Mucosa of rectum (tissue), 2 donors: ENCODE results near the gene LAMC3.

Source experiments
- H3K27ac ChIP-seq, 2 donors: one replicate each; pipeline ENCODE4 v1.7.0; 2013; ENCODE audit warnings: inconsistent platforms in 2 of 2, low read depth in 2 of 2, low read length in 2 of 2
- H3K27me3 ChIP-seq, 2 donors: one replicate each; pipeline ENCODE4 v1.7.0; 2013; ENCODE audit warnings: low read length in 2 of 2; ENCODE audit not compliant: control insufficient read depth in 2 of 2, insufficient read depth in 2 of 2
- H3K36me3 ChIP-seq, 2 donors: one replicate each; pipeline ENCODE4 v1.7.0; 2013; ENCODE audit warnings: low read length in 2 of 2; ENCODE audit not compliant: control insufficient read depth in 2 of 2, insufficient read depth in 2 of 2
- H3K4me1 ChIP-seq, 2 donors: one replicate each; pipeline ENCODE4 v1.7.0; 2013; ENCODE audit warnings: low read length in 2 of 2, mild to moderate bottlenecking in 1 of 2; ENCODE audit not compliant: control insufficient read depth in 2 of 2, insufficient read depth in 2 of 2
- H3K4me3 ChIP-seq, 2 donors: one replicate each; pipeline ENCODE4 v1.7.0; 2013; ENCODE audit warnings: low read length in 2 of 2
- H3K9ac ChIP-seq, 2 donors: one replicate each; pipeline ENCODE4 v1.7.0; 2013; ENCODE audit warnings: low read length in 2 of 2, low read depth in 1 of 2, mild to moderate bottlenecking in 1 of 2
- H3K9me3 ChIP-seq, 2 donors: one replicate each; pipeline ENCODE4 v1.7.0; 2013; ENCODE audit warnings: low read length in 2 of 2; ENCODE audit not compliant: control insufficient read depth in 2 of 2
- donor health status: healthy.
- donor health status: Normal muscosa, but diverticular disease.

The LAMC3 gene

GRCh38 chr9:131056781-131057506 is 48.0 kb downstream of the LAMC3 start:
- Histone ChIP-seq H3K27ac (no peak overlapping the region), H3K4me3 (no peak overlapping the region), H3K9ac (no peak overlapping the region), H3K4me1 (no peaks in the 10 kb centered on the region), H3K9me3 (no peaks in the 10 kb centered on the region), H3K36me3 (no peaks in the 10 kb centered on the region), H3K27me3 (peaks cover 0 to 2% of the 10 kb centered on the region in 2 donors)

GRCh38 chr9:131060900-131061630 is 52.1 kb downstream of the LAMC3 start:
- Histone ChIP-seq H3K27ac (no peak overlapping the region), H3K4me1 (no peaks in the 10 kb centered on the region), H3K4me3 (no peak overlapping the region), H3K9me3 (no peaks in the 10 kb centered on the region), H3K27me3 (peaks cover 3 to 6% of the 10 kb centered on the region in 2 donors), H3K36me3 (no peaks in the 10 kb centered on the region), H3K9ac (no peak overlapping the region)

GRCh38 chr9:131062969-131063368 is 54.0 kb downstream of the LAMC3 start:
- H3K36me3 ChIP-seq, result no peaks in the 10 kb centered on the region
- H3K4me1 ChIP-seq, result no peaks in the 10 kb centered on the region
- H3K9ac ChIP-seq, result no peak overlapping the region
- H3K27ac ChIP-seq, result no peak overlapping the region
- peaks cover 3 to 6% of the 10 kb centered on the region in 2 donors for H3K27me3 ChIP-seq
- H3K4me3 ChIP-seq, result no peak overlapping the region
- H3K9me3 ChIP-seq, result no peaks in the 10 kb centered on the region

GRCh38 chr9:131065599-131065998 is 56.6 kb downstream of the LAMC3 start:
- Histone ChIP-seq H3K4me1 (no peaks in the 10 kb centered on the region), H3K9me3 (no peaks in the 10 kb centered on the region), H3K27me3 (peaks cover 3 to 6% of the 10 kb centered on the region in 2 donors), H3K4me3 (no peak overlapping the region), H3K9ac (no peak overlapping the region), H3K27ac (no peak overlapping the region), H3K36me3 (no peaks in the 10 kb centered on the region)

GRCh38 chr9:131067625-131068024 is 58.7 kb downstream of the LAMC3 start:
- no peaks in the 10 kb centered on the region for H3K36me3 ChIP-seq
- no peaks in the 10 kb centered on the region for H3K9me3 ChIP-seq
- H3K27me3 ChIP-seq, result peaks cover 3% of the 10 kb centered on the region in 2 donors
- H3K4me3 ChIP-seq, result no peak overlapping the region
- H3K9ac ChIP-seq, result no peak overlapping the region
- H3K4me1 ChIP-seq, result no peaks in the 10 kb centered on the region
- H3K27ac ChIP-seq, result no peak overlapping the region

GRCh38 chr9:131068076-131068816 is 59.3 kb downstream of the LAMC3 start:
- Histone ChIP-seq H3K27me3 (peaks cover 3% of the 10 kb centered on the region in 2 donors), H3K9ac (no peak overlapping the region), H3K9me3 (no peaks in the 10 kb centered on the region), H3K27ac (no peak overlapping the region), H3K4me3 (no peak overlapping the region), H3K4me1 (no peaks in the 10 kb centered on the region), H3K36me3 (no peaks in the 10 kb centered on the region)

- no peak overlapping the region for H3K4me3 ChIP-seq
- no peak overlapping the region for H3K9ac ChIP-seq
- no peaks in the 10 kb centered on the region for H3K4me1 ChIP-seq
Measured at GRCh38 chr9:131069699-131070098, 60.7 kb downstream of the LAMC3 start.

GRCh38 chr9:131072107-131072870 is 63.3 kb downstream of the LAMC3 start:
- no peaks in the 10 kb centered on the region for H3K9me3 ChIP-seq
- no peak overlapping the region for H3K4me3 ChIP-seq
- H3K4me1 ChIP-seq, result no peaks in the 10 kb centered on the region
- H3K36me3 ChIP-seq, result no peaks in the 10 kb centered on the region
- no peaks in the 10 kb centered on the region for H3K27me3 ChIP-seq
- no peak overlapping the region for H3K27ac ChIP-seq
- no peak overlapping the region for H3K9ac ChIP-seq

More at GRCh38 chr9:131069699-131070098, 60.7 kb downstream of the LAMC3 start:
- peaks cover 0 to 3% of the 10 kb centered on the region in 2 donors for H3K27me3 ChIP-seq
- no peaks in the 10 kb centered on the region for H3K36me3 ChIP-seq
- H3K27ac ChIP-seq, result no peak overlapping the region
- no peaks in the 10 kb centered on the region for H3K9me3 ChIP-seq

- no peak overlapping the region for H3K4me3 ChIP-seq
- no peak overlapping the region for H3K27ac ChIP-seq
- no peaks in the 10 kb centered on the region for H3K4me1 ChIP-seq
- no peaks in the 10 kb centered on the region for H3K36me3 ChIP-seq
- H3K9me3 ChIP-seq, result no peaks in the 10 kb centered on the region
- H3K9ac ChIP-seq, result no peak overlapping the region
- H3K27me3 ChIP-seq, result no peaks in the 10 kb centered on the region
Measured at GRCh38 chr9:131072871-131073237, 63.9 kb downstream of the LAMC3 start.
